Fibroblast of villous mesenchyme (primary cell): ENCODE data around the gene CD8A. TPM values are rescaled to one million over a fixed set of nuclear protein-coding genes. Genes with fewer than 3 reads are reported as not detected.
A peak's percentile ranks its signal among the peaks of the same experiment; 100 is the strongest.

Experiments
- DNase-seq: peaks from one replicate; pipeline ENCODE4 v3.0.0-alpha.2; 2010; ENCODE audit warnings: low read depth
- H3K4me3 ChIP-seq: 2 replicates; pipeline ENCODE4 v1.5.1; 2011; ENCODE audit warnings: low read depth, mild to moderate bottlenecking, low read length
- total RNA-seq: library from RNA; depleted of rRNA; stranded (reverse); fragments of >200 nt; gene quantifications from 2 replicates; pipeline ENCODE4 v1.2.3, GENCODE V29; 2012
- TF ChIP-seq, protein P1 (sequence below): IDR thresholded peaks from 2 replicates; pipeline ENCODE4 v1.5.1; 2012; ENCODE audit warnings: low read depth, mild to moderate bottlenecking, low read length; ENCODE audit not compliant: insufficient read depth

The CD8A gene
- total RNA-seq, 1 donor: not detected

DNA sequence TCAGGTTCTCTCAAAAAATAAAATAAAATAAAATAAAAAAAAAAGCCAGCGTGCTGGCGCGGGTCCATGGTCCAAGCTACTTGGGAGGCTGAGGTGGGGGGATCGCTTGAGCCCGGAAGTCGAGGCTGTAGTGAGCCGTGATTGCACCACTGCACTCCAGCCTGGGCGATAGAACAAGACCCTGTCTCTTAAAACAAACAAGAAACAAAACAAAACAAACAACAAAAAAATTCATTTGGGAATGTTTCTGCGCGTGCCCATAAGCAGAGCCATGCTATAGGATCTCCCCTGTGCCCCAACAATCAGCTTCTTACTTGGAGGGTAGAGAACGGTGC is 16.4 kb upstream of the CD8A start:
- H3K4me3 ChIP-seq: peak overlapping the region; percentile 42
- TF ChIP-seq, protein P1, sequence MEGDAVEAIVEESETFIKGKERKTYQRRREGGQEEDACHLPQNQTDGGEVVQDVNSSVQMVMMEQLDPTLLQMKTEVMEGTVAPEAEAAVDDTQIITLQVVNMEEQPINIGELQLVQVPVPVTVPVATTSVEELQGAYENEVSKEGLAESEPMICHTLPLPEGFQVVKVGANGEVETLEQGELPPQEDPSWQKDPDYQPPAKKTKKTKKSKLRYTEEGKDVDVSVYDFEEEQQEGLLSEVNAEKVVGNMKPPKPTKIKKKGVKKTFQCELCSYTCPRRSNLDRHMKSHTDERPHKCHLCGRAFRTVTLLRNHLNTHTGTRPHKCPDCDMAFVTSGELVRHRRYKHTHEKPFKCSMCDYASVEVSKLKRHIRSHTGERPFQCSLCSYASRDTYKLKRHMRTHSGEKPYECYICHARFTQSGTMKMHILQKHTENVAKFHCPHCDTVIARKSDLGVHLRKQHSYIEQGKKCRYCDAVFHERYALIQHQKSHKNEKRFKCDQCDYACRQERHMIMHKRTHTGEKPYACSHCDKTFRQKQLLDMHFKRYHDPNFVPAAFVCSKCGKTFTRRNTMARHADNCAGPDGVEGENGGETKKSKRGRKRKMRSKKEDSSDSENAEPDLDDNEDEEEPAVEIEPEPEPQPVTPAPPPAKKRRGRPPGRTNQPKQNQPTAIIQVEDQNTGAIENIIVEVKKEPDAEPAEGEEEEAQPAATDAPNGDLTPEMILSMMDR: no peak
- DNase-seq: no peak

GRCh38 chr2:86806059-86806857 is 15.5 kb upstream of the CD8A start:
- DNase-seq: no peak
- H3K4me3 ChIP-seq: no peak overlapping the region
- TF ChIP-seq, protein P1: no peak

DNA sequence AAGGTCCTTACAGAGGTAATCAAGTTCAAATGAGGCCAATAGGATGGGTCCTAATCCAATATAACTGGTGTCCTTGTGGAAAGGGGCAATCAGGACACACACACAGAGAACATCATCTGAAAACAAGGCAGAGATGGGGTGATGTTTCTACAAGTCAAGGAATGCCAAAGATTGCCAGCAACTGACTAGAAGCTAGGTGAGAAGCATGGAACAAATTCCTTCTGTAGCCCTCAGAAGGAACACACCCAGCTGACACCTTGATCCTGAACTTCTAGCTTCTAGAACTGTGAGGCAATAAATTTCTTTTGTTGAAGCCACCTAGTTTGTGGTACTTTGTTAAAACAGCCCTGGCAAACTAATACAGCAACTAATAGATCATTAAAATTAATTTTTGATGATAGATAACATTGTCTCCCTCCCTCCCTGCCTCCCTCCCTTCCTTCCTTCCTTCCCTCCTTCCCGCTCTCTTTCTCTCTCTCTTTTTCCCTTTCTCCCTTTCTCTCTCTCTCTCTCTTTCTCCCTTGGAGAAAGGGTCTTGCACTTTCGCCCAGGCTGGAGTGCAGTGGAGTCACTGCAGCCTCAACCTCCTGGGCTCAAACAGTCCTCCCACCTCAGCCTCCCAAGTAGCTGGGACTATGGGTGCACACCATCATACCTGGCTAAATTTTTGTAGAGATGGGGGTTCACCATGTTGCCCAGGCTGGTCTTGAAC is 10.3 kb upstream of the CD8A start:
- H3K4me3 ChIP-seq: no peak overlapping the region
- no peak for DNase-seq
- TF ChIP-seq, protein P1: no peak

DNA sequence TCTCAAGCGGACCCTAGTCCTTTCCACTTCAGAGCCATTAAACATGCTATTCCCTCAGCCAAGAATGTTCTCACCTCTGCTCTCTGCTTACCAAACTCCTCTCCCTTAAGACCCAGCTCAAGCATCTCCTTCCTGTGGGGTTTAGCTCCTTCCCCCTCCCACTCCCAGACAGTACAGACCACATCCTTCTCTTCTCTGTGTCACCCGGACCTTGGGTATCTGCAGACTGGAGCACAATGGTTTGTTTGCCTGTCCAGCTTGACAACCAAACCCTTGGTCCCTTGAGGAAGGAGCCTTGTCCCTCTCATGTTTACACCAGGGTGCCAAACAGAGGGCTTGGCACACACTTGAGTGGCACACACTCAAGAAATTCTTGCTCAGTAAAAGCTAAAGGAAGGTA is 4.1 kb upstream of the CD8A start:
- TF ChIP-seq, protein P1: no peak
- no peak overlapping the region for H3K4me3 ChIP-seq
- DNase-seq: no peak

DNA sequence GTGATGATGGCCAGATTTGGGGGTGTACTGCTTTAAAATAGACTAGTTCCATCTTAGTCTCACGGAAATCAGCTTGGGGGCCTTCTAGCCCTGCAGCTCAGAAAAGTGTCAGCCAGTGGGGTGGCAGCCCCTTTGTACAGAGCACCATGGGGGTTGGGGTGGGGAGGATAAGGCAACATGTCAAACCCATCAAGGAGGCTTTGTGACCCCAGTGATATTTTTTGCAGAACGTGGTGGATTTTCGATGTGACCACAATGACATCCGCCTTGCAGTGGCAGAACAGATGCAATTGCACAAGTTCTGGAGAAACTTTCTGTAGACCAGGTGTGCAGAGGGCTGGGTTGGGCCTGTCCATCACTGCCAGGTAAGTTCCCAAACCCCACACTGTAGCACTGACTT is 3.0 kb upstream of the CD8A start:
- no peak for DNase-seq
- TF ChIP-seq, protein P1: no peak

GRCh38 chr2:86791573-86791972 is 860 bp upstream of the CD8A start:
- TF ChIP-seq, protein P1: no peak
- no peak for DNase-seq
- no peak overlapping the region for H3K4me3 ChIP-seq

More for the DNA sequence above, 3.0 kb upstream of the CD8A start:
- H3K4me3 ChIP-seq: no peak overlapping the region
